NCI-H1694 (cell line): ENCODE measurements around the gene TFDP1.

Experiments
- DNase-seq: peaks from one replicate; lab custom pipeline; 2025; lab: John Stamatoyannopoulos, UW

TFDP1 gene

GRCh38 chr13:113666951-113667701, 82.6 kb downstream of the TFDP1 start, which contains the start of gene GRK1:
TSS of gene GRK1 (plus strand) at chr13:113667219. CDS start at chr13:113667387, 168 bp downstream.
- no peak for DNase-seq

- no peak for DNase-seq
Observed at GRCh38 chr13:113667771-113668490, 83.4 kb downstream of the TFDP1 start.

- DNase-seq = no peak
Observed at GRCh38 chr13:113668491-113668971, 84.0 kb downstream of the TFDP1 start.

- no peak for DNase-seq
Observed at GRCh38 chr13:113669231-113669754, 84.7 kb downstream of the TFDP1 start.

GRCh38 chr13:113669755-113670341, 85.3 kb downstream of the TFDP1 start:
- no peak for DNase-seq

GRCh38 chr13:113670541-113670940, 86.0 kb downstream of the TFDP1 start:
- no peak for DNase-seq

- no peak for DNase-seq
Observed at GRCh38 chr13:113671066-113672001, 86.8 kb downstream of the TFDP1 start.

GRCh38 chr13:113672002-113672651, 87.6 kb downstream of the TFDP1 start:
- DNase-seq = no peak
